SK-MEL-5 (cell line): Measurements from ENCODE around the gene CHRNG. TPM values are rescaled to one million over a fixed set of nuclear protein-coding genes. Genes with fewer than 3 reads are reported as not detected.
"Not testable (repeated sequence)": the region's sequence is repeated elsewhere in the genome, so short reads cannot be mapped to it uniquely, and the experiment has no call there.

Experiments used
- DNase-seq: peaks from one replicate; pipeline ENCODE4 v3.0.0-alpha.2; 2016; ENCODE audit warnings: low read depth, low spot score
- in situ Hi-C: cut with HindIII; loops from 2 replicates; pipeline ENCODE4 v1.10.0; 2016; ENCODE audit warnings: low sequenced_read_pairs, high pct_unique_total_duplicates, low pct_unique_long_range_greater_than_20kb
- total RNA-seq: library from RNA; depleted of rRNA; stranded (reverse); fragments of >200 nt; shearing (Covaris generic); gene quantifications from 2 replicates; pipeline ENCODE4 v1.2.3, GENCODE V29; 2014

CHRNG gene
- total RNA-seq, 1 experiment from 2014 or later = not detected

DNA sequence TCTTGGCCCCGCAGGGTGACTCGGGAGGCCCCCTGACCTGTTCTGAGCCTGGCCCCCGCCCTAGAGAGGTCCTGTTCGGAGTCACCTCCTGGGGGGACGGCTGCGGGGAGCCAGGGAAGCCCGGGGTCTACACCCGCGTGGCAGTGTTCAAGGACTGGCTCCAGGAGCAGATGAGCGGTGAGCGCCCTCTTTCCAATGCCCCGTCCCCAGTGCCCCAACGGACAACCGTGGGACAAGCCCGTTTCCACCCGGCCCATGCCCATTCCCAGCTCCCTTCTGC is 16.1 kb upstream of the CHRNG start:
- DNase-seq = no peak
- in situ Hi-C loops = no loop called here

DNA sequence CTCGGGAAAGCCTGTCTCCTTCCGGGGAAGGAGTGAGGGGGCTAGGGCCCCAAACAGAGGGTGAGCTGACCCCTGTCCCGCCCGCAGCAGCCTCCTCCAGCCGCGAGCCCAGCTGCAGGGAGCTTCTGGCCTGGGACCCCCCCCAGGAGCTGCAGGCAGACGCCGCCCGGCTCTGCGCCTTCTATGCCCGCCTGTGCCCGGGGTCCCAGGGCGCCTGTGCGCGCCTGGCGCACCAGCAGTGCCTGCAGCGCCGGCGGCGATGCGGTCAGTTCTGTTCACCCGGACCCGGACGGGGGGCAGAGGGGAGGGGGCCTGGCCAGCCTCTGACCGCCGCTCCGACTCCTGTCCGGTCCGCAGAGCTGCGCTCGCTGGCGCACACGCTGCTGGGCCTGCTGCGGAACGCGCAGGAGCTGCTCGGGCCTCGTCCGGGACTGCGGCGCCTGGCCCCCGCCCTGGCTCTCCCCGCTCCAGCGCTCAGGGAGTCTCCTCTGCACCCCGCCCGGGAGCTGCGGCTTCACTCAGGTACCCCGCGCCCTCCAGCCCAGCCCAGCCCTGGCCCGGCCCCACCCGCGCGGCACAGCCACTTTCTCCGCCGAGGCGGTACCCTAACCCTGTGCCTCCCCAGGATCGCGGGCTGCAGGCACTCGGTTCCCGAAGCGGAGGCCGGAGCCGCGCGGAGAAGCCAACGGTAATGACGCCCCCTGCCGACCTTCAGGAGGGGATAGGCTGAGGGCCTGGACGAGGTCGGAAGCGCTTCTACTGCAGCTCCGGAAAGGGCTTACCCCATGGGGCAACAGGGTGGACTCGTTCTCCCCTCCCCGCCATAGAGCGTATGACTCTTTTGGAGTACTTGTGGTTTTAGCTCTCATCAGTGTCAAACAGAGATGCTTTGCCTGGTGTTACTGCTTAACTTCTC is 15.6 kb upstream of the CHRNG start:
- in situ Hi-C loops = no loop called here
- peak; percentile 30 for DNase-seq

DNA sequence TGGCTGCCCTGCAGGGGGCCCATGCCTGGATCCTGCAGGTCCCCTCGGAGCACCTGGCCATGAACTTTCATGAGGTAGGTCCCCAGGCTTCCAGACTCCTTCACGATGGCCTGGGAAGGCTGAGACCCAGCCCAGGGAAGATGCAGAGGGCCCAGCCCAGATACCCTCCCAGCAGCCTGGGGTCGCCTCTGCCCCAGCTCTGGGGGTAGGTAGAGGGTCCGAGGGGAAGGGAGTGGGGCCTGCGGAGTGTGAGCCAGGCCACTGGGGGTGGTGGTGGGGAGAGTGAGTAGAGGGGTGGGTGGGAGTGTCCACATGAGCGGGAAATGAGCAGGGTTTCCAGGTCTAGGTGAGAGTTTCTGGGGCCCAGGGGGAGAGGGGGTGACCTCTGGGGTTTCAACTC is 14.7 kb upstream of the CHRNG start:
- no peak for DNase-seq
- in situ Hi-C loops = no loop called here

DNA sequence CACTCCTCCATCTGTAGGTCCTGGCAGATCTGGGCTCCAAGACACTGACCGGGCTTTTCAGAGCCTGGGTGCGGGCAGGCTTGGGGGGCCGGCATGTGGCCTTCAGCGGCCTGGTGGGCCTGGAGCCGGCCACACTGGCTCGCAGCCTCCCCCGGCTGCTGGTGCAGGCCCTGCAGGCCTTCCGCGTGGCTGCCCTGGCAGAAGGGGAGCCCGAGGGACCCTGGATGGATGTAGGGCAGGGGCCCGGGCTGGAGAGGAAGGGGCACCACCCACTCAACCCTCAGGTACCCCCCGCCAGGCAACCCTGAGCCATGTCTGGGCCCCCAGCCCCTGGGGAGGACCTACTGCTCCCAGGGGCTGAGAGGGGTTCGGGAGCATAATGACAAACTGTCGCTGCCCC is 14.3 kb upstream of the CHRNG start:
- in situ Hi-C loops = no loop called here
- DNase-seq = no peak

DNA sequence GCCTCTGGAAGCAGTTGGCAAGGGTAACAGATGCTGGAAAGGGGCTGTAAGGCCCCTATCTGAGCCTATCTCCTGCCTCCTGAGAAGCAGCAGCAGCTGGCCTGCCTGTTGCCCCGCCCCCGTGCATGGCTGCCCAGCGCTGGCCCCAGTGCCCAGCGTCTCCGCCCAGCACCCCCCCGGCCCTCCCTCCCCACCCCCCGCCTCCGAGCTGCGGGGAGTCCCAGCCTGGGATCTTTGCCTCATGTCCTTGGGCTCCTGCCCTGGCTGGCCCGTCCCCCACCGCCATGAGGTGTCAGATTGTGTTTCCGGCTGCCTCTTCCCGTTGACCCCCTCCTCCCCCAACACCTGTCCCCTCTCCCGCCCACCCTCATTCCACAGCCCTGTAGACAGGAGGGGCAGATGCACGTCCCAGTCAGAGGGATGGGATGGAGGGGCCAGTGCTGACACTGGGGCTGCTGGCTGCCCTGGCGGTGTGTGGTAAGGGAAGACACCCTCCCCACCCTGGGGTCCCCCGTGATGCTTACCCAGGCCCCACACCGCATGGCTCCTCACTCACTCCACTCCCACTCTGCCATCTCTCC is 13.6 kb upstream of the CHRNG start, which contains the start of gene CHRND:
Gene CHRND (plus strand): TSS at position 370 of the 581 bp plus-strand sequence. CDS start 56 bp downstream, at position 426.
- in situ Hi-C loops = no loop called here

DNA sequence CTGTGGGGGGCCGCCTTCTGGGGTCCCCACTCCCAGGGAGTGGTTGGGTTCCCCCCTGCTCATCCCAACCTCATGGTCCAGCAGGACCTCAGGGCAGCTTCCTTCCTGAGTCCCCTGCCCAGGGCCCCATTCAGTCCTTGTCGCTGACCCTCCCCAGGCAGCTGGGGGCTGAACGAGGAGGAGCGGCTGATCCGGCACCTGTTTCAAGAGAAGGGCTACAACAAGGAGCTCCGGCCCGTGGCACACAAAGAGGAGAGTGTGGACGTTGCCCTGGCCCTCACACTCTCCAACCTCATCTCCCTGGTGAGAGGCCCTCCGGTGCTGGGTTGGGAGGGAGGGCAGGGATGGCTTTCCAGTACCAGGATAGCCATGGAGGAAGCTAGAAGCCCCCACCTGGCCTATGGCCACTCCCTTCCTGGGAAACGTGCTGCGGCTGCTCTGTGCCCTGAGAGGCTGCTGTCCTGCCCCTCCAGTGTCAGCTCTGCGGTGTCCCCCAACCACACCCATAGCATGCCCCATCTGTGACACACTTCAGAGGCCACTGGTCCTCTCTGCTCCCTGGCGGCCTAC is 13.0 kb upstream of the CHRNG start:
- in situ Hi-C loops = no loop called here

More for the DNA sequence above, 13.6 kb upstream of the CHRNG start, which contains the start of gene CHRND:
- no peak for DNase-seq

DNA sequence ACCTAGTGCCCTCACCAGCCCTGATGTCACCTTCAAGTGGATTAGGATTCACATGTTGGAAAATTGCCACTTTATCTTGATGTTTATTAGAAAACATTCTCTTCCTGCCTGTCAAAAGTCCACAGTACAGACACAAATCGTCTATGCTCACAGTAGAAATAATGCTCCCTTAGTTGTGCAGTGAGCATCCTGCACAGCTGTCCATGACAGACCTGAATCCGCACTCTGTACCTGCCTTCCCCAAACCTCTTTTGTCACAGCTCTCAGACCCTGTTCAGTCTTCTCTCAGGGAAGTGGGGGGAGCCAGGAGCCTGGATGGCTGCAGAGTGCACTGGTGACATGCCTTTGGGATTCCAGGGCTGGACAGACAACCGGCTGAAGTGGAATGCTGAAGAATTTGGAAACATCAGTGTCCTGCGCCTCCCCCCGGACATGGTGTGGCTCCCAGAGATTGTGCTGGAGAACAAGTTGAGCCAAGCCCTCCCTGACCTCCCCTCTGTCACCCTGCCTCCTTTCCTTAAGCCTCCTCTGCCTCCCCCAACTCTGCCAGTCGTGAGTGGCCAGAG is 11.5 kb upstream of the CHRNG start:
- in situ Hi-C loops = no loop called here
- DNase-seq = no peak

More for the DNA sequence above, 13.0 kb upstream of the CHRNG start:
- no peak for DNase-seq

DNA sequence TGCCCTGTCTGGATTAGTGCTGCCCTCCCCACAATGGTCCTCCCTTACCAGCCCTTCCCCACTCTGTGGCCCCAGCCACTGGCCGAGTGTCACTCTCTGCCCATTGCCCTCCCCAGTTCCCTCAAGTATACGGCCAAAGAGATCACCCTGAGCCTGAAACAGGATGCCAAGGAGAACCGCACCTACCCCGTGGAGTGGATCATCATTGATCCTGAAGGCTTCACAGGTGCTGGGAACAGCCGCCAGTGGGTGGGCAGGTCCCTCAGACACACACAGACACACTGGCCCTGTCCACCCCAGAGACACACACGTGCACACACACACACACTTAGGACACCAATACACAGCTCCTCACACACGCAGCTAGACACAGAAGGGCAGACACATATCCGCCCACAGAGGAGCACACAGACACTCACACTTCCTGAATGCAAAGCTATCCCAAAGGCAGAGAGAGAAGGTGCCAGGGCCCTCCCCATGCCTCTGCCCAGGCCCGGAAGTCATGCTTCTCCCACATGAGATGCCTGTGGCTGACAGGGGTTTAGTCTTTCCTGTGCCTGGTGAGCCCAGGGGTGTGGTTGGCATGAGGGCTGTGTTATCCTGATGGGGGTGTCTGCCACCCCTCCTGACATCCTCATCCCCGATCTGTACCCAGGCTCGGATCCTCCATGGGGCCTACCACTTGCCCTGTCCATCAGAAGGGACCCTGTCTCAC is 10.6 kb upstream of the CHRNG start:
- in situ Hi-C loops = no loop called here

DNA sequence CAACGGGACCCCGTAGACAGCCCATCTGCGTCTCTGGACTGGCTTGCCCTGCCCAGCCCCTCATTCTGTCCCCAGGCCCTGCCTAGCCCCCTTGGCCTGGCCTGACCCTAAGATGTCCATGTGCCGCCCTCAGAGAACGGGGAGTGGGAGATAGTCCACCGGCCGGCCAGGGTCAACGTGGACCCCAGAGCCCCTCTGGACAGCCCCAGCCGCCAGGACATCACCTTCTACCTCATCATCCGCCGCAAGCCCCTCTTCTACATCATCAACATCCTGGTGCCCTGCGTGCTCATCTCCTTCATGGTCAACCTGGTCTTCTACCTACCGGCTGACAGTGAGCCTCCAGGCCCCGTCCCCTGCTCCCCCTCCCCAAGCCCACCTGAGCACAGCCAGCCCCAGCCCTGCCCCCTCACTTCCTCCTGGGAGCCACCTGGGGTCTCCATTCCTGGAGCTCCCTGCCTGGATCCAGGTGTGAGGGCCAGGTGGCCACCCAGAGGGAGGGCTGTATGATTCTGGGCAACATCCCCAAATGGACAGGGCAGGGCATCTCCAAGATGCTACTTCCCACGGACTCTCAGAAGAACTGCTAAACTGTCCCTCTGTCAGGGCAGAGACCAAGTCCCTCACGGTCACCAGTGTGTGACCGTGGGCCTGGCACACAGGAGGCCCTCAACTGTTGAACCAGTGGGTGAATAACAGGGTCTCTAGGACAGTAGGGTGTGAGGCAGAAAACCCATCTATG is 9.5 kb upstream of the CHRNG start:
- in situ Hi-C loops = no loop called here
- DNase-seq = no peak

More for the DNA sequence above, 10.6 kb upstream of the CHRNG start:
- DNase-seq = peak; percentile 51

DNA sequence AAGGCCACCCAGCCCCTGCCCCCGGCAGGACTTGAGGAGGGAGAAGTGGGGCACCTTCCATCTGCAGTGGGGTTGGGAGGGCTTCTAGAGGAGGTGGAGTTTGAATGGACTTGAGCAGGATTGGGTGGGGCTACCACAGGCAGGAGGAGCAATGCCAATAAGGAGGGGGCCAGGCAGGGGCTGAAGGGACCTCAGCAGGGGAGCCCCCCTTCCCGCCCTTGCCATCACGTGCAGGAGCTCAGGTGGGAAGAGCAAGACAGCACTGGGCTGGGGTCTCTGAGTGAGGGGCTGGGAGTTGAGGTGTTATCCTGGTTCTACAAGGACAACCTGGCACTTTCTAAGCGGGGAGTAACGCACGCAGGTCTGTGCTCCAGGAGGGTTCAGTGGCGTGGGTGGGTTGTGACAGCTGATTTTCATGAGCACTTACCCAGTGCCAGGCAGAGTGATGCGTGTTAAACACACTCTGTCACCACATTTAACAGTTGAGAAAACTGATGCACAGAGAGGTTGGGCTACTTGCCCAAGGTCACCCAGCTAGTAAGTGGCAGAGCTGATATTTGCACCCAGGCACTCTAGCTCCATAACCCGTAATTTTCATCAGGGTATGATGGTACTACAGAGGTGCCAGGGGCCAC is 8.7 kb upstream of the CHRNG start:
- in situ Hi-C loops = no loop called here

DNA sequence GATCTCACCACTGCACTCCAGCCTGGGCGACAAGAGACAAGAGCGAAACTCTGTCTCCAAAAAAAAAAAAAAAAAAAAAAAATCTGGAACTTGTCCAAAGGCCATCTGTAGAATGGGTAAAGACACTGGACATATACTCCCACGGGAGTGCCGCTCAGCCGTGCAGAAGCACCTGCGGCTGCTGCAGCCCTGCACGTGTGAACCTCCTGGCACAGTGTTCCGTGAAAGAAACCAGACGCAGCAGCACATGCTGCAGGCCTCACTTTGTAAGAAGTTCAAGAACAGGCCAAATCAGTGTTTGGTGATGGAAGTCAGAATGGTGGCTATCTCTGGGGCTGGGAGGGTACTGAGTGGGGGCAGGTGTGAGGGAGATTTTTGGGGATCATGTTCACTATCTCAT is 7.1 kb upstream of the CHRNG start:
- DNase-seq = no peak
- in situ Hi-C loops = no loop called here

More for the DNA sequence above, 8.7 kb upstream of the CHRNG start:
- DNase-seq = no peak

DNA sequence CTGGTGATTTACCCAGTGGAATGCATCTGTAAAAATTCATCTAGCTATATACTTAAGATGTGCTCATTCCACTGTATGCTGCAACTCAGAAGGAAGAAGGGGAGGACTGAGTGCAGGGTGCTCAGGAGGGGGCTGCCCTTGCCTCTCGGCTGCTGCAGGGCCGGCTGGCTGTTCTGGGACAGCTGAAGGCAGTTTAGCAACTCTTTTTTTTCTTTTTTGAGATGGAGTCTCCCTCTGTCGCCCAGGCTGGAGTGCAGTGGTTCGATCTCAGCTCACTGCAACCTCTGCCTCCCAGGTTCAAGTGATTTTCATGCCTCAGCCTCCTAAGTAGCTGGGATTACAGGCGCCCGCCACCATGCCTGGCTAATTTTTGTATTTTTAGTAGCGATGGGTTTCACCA is 6.7 kb upstream of the CHRNG start:
- DNase-seq, in situ Hi-C loops: not testable (repeated sequence)

DNA sequence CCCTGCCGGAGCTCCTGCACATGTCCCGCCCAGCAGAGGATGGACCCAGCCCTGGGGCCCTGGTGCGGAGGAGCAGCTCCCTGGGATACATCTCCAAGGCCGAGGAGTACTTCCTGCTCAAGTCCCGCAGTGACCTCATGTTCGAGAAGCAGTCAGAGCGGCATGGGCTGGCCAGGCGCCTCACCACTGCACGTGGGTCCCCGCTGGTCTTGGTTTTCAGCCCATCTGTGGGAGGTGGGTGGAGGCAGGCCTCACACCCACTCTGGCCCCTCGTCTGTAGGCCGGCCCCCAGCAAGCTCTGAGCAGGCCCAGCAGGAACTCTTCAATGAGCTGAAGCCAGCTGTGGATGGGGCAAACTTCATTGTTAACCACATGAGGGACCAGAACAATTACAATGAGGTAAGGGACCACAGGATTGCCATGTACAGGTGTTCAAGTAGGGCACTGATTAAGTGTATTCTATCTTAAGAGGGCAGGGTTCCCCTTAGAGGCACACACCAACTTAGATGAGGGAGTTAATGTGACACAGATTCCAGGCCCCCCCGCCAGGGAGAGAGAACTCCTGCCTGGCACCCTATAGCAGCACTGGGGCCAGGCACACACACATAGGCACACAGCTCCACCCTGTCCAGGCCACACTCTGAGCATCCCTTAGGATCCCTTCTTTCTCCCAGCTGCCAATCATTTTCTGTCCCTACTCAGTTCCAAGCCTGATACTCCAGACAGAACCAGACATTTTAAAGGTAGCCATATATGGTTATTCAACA is 5.4 kb upstream of the CHRNG start:
- DNase-seq = no peak
- in situ Hi-C loops = no loop called here

DNA sequence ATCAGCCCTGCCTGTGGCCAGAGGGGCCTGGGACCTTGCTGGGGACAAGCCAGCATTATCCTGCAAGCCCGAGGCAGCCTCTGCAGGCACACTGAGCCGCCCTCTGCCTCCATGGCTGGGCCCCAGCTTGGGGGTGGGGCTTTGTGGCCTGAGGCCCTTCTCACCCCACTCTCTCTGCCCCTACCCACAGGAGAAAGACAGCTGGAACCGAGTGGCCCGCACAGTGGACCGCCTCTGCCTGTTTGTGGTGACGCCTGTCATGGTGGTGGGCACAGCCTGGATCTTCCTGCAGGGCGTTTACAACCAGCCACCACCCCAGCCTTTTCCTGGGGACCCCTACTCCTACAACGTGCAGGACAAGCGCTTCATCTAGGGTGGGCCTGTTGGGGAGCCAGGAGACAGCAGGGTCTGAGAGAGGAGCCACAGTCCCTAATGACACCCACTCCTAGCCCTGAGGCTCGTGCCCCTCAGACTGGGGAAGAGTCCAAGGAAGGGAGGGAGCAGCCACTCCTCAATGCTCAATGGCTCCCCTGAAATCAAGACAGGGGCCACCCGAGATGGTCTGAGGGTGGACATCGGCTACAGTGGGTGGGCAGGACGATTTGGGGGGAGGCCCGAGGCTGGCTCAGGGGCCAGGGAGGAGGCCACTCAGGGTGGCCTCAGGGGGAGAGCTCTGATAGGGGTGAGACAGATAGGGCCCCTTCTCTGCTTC is 4.4 kb upstream of the CHRNG start:
- no peak for DNase-seq
- in situ Hi-C loops = no loop called here

DNA sequence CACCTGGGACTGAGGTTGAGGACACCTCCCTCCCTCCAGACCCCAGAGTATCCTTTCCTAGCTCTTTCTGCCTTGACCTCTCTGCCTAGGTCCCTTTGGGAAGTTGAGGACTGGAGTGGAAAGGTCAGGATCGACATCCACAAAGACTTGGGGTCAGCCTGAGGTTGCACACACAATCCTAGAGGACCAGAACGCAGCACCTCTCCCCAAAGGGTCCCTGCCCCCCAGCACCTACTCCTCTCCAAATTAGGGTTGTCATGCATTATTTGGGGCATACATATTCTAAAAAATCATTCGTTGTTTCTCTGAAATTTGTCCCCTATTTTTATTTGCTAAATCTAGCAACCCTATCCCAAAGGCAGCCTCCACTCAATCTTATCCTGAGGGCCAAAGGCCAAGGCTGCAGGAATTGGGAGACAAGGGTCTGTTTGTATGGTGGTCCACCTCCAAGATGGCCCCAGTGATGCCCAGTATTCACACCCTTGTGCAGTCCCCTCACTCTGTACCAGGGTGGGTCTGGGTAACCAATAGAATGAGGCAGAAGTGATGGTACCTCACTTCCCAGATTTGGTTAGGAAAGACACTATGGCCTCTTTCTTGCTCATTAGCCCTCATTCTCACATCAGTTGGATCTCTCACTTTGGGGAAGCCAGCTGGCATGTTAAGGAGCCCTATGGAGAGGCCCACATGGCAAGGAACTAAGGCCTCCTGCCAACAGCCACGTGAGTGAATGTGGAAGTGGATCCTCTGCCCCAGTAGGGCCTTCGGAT is 3.5 kb upstream of the CHRNG start:
- in situ Hi-C loops = no loop called here
- no peak for DNase-seq
